ENCODE results near the gene NRXN3.

- TF ChIP-seq SUZ12 (IDR thresholded peaks at IDR 0.05), result no peak
- no peak for TF ChIP-seq NFRKB (IDR thresholded peaks at IDR 0.05)
- TF ChIP-seq FOXK2 (IDR thresholded peaks at IDR 0.05), result no peak
- TF ChIP-seq ELF4 (IDR thresholded peaks at IDR 0.05), result no peak
- TF ChIP-seq ARNT (IDR thresholded peaks at IDR 0.05), result no peak
- TF ChIP-seq SP1 (IDR thresholded peaks at IDR 0.05), result no peak
These were observed 1109.7 kb downstream of the NRXN3 start for GRCh38 chr14:79279645-79280597.

Measured in HEK293T (cell line).